ENCODE results near the gene CSNK1E. TPM values are rescaled to one million over a fixed set of nuclear protein-coding genes. Genes with fewer than 3 reads are reported as not detected.

Gene CSNK1E
- total and polyA plus RNA-seq, 10 of the 15 experiments (the other 5 are each of a cell fraction or from before 2014, with no cell fraction given) = 5.9 to 107 (median 64.9) TPM

- SMC1A ChIA-PET (ENCODE audit: uncharacterized antibody, unreplicated experiment) = no interaction called here
These were observed 21.6 kb upstream of the CSNK1E start for GRCh38 chr22:38338772-38339379.

More at GRCh38 chr22:38338772-38339379, 21.6 kb upstream of the CSNK1E start:
- in situ Hi-C loops (cut with MboI) (no loop called here), intact Hi-C loops (cut with micrococcal nuclease; ENCODE audit: unreplicated experiment) (no loop called here)
- Histone ChIP-seq H2AFZ (ENCODE audit: control insufficient read depth, low read depth, low read length) (no peak overlapping the region), H3K4me1 (ENCODE audit: control insufficient read depth, insufficient read depth, low read length) (no peaks in the 10 kb centered on the region), H3K27ac (ENCODE audit: control insufficient read depth, insufficient read depth) (no peak overlapping the region), H3K9ac (ENCODE audit: control insufficient read depth, insufficient read depth, low read length) (no peak overlapping the region), H3K36me3 (ENCODE audit: control insufficient read depth in 2 of 2, insufficient read depth in 2 of 2, low read length in 1 of 2) (no peaks in the 10 kb centered on the region), H4K20me1 (ENCODE audit: control insufficient read depth, insufficient read depth) (no peaks in the 10 kb centered on the region), H3K27me3 (replicated peaks in 1 of 2; ENCODE audit: control insufficient read depth in 2 of 2, insufficient read depth in 2 of 2, low read length in 1 of 2) (no peaks in the 10 kb centered on the region), H3K79me2 (ENCODE audit: control insufficient read depth, insufficient read depth, low read length) (no peaks in the 10 kb centered on the region), H3K9me3 (replicated peaks; ENCODE audit: control insufficient read depth, insufficient read depth, low read length) (no peaks in the 10 kb centered on the region), H3K4me2 (ENCODE audit: control insufficient read depth, insufficient read depth) (no peak overlapping the region), H3K4me3 (no peak overlapping the region)
- FAIRE-seq = no peak
- ChIA-PET CTCF (interaction anchor here (0.9 kb wide), 1 partner anchor 287 kb away, joined by 4 read pairs; no protein-coding TSS in a partner anchor), RAD21 (ENCODE audit: unreplicated experiment) (no interaction called here), POLR2A (no interaction called here)
- no peak for ATAC-seq
- DNase-seq (ENCODE audit: low read depth, low spot score) = no peak
- BruUV-seq (replicated peaks) = no TSS peak
- WGBS (ENCODE audit: insufficient coverage, insufficient replicate concordance, low lambda C conversion rate, missing lambda C conversion rate) = 43% methylated on average over 4 of the region's 4 CpGs
- no peak for TF ChIP-seq REST (IDR thresholded peaks at IDR 0.05; ENCODE audit: low read depth, low read length)
- TF ChIP-seq CBFB (IDR thresholded peaks at IDR 0.05; ENCODE audit: low read depth) = no peak
- no peak for TF ChIP-seq SMARCA5 (IDR thresholded peaks at IDR 0.05)
- TF ChIP-seq ZNF274 (IDR thresholded peaks at IDR 0.05; ENCODE audit: insufficient read depth, insufficient read length) = no peak
